Peyer's patch (tissue), 4 donors: ENCODE results near the gene IL1RL2.

Experiments used
- POLR2A ChIP-seq, 2 donors: fragments of 450-650 bp; IDR thresholded peaks; one replicate each; pipeline ENCODE4 v1.5.1; 2017; ENCODE audit warnings: antibody characterized with exemption in 2 of 2, mild to moderate bottlenecking in 2 of 2, moderate library complexity in 2 of 2
- TF ChIP-seq, protein P1 (sequence below), 6 experiments: fragments of 450-650 bp in 4 of 6; fragments of 200-600 bp in 2 of 6; sonication (generic) in 1 of 6; IDR thresholded peaks; one replicate each; pipeline ENCODE4 v1.5.1; 2017 to 2019; ENCODE audit warnings: antibody characterized with exemption in 6 of 6, mild to moderate bottlenecking in 3 of 6, moderate library complexity in 1 of 6

DNA sequence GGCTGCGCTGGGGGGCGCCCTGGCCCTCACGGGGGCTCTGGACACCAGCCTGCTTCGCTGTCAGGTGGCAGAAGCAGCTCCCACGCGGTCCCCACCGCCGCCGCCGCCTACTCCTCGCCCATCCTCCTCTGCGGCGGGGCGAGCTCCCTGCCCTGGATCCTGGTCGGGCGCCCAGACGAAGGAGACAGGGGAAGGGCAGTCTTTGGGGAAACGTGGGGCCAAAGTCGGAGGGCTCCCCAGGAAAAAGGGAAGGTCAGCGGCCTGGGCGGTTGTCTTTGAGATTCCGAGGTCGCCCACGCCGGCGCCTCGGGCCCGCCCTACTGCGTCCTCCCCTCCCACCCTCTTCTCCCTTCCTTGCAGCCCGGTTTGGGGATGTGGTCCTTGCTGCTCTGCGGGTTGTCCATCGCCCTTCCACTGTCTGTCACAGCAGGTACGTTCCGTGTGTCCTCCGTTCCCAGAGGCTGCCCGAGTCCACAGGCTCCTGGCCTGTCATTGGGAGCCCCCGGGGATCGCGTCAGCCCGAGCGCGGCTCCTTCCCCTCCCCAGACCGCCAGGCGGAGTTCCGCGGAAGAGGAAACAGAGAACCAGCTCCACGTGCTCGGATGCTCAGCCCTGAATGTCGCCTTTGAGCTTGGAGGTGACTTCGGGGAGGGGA, 800 bp downstream of the IL1RL2 start:
- TF ChIP-seq, protein P1, sequence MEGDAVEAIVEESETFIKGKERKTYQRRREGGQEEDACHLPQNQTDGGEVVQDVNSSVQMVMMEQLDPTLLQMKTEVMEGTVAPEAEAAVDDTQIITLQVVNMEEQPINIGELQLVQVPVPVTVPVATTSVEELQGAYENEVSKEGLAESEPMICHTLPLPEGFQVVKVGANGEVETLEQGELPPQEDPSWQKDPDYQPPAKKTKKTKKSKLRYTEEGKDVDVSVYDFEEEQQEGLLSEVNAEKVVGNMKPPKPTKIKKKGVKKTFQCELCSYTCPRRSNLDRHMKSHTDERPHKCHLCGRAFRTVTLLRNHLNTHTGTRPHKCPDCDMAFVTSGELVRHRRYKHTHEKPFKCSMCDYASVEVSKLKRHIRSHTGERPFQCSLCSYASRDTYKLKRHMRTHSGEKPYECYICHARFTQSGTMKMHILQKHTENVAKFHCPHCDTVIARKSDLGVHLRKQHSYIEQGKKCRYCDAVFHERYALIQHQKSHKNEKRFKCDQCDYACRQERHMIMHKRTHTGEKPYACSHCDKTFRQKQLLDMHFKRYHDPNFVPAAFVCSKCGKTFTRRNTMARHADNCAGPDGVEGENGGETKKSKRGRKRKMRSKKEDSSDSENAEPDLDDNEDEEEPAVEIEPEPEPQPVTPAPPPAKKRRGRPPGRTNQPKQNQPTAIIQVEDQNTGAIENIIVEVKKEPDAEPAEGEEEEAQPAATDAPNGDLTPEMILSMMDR (IDR thresholded peaks at IDR 0.05), result peak in 4 of 6 experiments; percentile 9 to 37 (median 30)
- no peak for TF ChIP-seq POLR2A (IDR thresholded peaks at IDR 0.05)
